HL-60 (cell line): Measurements from ENCODE around the gene HEPACAM.

Experiments used
- DNase-seq, 2 experiments: peaks; one replicate each; pipeline ENCODE4 v3.0.0-alpha.2; 2010 to 2020; ENCODE audit warnings: low read depth in 1 of 2, low spot score in 1 of 2
- H3K27ac ChIP-seq: fragments of 250-450 bp; sonication (Bioruptor Pico); replicated peaks from 2 replicates; pipeline ENCODE4 v1.5.1; 2020; ENCODE audit warnings: mild to moderate bottlenecking, moderate library complexity
- H3K27me3 ChIP-seq: fragments of 250-450 bp; sonication (Bioruptor Pico); 2 replicates; pipeline ENCODE4 v1.5.1; 2021; ENCODE audit warnings: mild to moderate bottlenecking, moderate library complexity; ENCODE audit not compliant: insufficient read depth, poor library complexity, severe bottlenecking
- H3K4me3 ChIP-seq: replicated peaks from 2 replicates; pipeline ENCODE4 v1.5.1; 2011; ENCODE audit warnings: mild to moderate bottlenecking, control low read depth, low read length; ENCODE audit not compliant: insufficient read depth
- CTCF ChIP-seq: IDR thresholded peaks from one replicate; pipeline ENCODE4 v1.5.1; 2011; ENCODE audit warnings: low read length, control low read depth, inconsistent platforms; ENCODE audit not compliant: insufficient read depth
- GABPA ChIP-seq: IDR thresholded peaks from 2 replicates; pipeline ENCODE4 v1.6.1; 2012; ENCODE audit warnings: low read depth
- POLR2AphosphoS5 ChIP-seq: IDR thresholded peaks from 2 replicates; pipeline ENCODE4 v1.6.1; 2012; ENCODE audit warnings: low read depth
- SPI1 ChIP-seq: IDR thresholded peaks from 2 replicates; pipeline ENCODE4 v1.6.1; 2012; ENCODE audit warnings: low read depth, mild to moderate bottlenecking, borderline replicate concordance
- TF ChIP-seq, protein P1 (sequence below): IDR thresholded peaks from 2 replicates; pipeline ENCODE4 v1.6.1; 2012; ENCODE audit warnings: low read depth; ENCODE audit not compliant: insufficient replicate concordance

The HEPACAM gene

GRCh38 chr11:124889191-124890091 lies 46.4 kb downstream of the HEPACAM start:
- TF ChIP-seq GABPA (no peak), POLR2AphosphoS5 (no peak), CTCF (no peak), SPI1 (no peak)
- TF ChIP-seq, protein P1, sequence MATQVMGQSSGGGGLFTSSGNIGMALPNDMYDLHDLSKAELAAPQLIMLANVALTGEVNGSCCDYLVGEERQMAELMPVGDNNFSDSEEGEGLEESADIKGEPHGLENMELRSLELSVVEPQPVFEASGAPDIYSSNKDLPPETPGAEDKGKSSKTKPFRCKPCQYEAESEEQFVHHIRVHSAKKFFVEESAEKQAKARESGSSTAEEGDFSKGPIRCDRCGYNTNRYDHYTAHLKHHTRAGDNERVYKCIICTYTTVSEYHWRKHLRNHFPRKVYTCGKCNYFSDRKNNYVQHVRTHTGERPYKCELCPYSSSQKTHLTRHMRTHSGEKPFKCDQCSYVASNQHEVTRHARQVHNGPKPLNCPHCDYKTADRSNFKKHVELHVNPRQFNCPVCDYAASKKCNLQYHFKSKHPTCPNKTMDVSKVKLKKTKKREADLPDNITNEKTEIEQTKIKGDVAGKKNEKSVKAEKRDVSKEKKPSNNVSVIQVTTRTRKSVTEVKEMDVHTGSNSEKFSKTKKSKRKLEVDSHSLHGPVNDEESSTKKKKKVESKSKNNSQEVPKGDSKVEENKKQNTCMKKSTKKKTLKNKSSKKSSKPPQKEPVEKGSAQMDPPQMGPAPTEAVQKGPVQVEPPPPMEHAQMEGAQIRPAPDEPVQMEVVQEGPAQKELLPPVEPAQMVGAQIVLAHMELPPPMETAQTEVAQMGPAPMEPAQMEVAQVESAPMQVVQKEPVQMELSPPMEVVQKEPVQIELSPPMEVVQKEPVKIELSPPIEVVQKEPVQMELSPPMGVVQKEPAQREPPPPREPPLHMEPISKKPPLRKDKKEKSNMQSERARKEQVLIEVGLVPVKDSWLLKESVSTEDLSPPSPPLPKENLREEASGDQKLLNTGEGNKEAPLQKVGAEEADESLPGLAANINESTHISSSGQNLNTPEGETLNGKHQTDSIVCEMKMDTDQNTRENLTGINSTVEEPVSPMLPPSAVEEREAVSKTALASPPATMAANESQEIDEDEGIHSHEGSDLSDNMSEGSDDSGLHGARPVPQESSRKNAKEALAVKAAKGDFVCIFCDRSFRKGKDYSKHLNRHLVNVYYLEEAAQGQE: no peak
- no peaks in the 10 kb centered on the region for H3K27me3 ChIP-seq
- no peak overlapping the region for H3K27ac ChIP-seq
- no peak for DNase-seq
- H3K4me3 ChIP-seq: no peak overlapping the region

- TF ChIP-seq, protein P1: no peak
- no peak for TF ChIP-seq SPI1
- TF ChIP-seq POLR2AphosphoS5: no peak
- no peak for DNase-seq
- Histone ChIP-seq H3K27me3 (no peaks in the 10 kb centered on the region), H3K27ac (no peak overlapping the region), H3K4me3 (no peak overlapping the region)
These were observed 48.2 kb downstream of the HEPACAM start for GRCh38 chr11:124887667-124888013.

DNA sequence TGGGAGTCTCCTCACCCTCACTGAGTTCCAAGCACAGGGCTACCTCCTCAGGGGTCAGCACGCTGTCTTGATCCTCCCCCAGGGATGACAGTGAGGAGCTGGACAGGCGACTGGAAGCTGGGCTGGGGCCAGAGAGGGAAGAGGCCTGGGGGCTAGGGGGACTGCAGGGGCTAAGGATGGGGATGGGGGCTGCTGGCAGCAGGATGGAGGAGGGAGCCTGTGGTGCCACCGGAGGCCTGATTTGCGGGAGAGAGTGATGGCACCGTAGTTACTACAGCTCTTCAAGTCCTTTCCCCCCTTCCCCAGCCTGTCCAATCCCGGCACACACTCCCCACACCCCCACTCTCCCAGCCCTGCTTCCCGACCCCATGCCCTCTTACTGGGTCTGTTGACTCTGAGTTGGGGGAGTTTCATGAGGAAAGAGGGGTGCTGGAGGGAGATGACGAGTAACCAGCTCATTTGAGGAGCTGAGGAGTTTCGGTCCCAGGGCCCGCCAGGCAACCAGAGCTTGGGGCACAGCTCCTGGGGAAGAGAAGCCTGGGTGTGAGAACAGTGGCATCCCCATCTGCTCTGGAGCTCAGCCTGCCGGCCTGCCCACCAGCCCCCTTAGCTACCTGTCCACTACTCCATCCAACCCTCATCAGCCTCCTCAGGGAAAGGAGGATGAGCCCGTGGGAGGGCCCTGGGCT lies 48.7 kb downstream of the HEPACAM start:
- Histone ChIP-seq H3K4me3 (no peak overlapping the region), H3K27ac (no peak overlapping the region), H3K27me3 (no peaks in the 10 kb centered on the region)
- TF ChIP-seq SPI1 (no peak), POLR2AphosphoS5 (no peak), CTCF (no peak), GABPA (no peak)
- TF ChIP-seq, protein P1: no peak
- no peak for DNase-seq
